ENCODE measurements around the gene PTPRK.

- no peak for TF ChIP-seq BACH1 (IDR thresholded peaks at IDR 0.05; ENCODE audit: low read length)
- no peak for TF ChIP-seq POLR2A (IDR thresholded peaks at IDR 0.05; ENCODE audit: control extremely low read depth in 1 of 2, low read depth in 2 of 2, low read length in 2 of 2)
- TF ChIP-seq EZH2 (IDR thresholded peaks at IDR 0.05; ENCODE audit: low read depth, low read length, severe bottlenecking) = no peak
- TF ChIP-seq EGR1 (IDR thresholded peaks at IDR 0.05; ENCODE audit: borderline replicate concordance, low read depth, low read length) = no peak
Measured at GRCh38 chr6:128339635-128340450, 180.6 kb downstream of the PTPRK start.
